ENCODE results near the gene ALOX12B. TPM values are rescaled to one million over a fixed set of nuclear protein-coding genes. Genes with fewer than 3 reads are reported as not detected.

The ALOX12B gene
- total and polyA plus RNA-seq, 2 experiments from 2014 or later: 0.16 to 1.4 TPM

DNA sequence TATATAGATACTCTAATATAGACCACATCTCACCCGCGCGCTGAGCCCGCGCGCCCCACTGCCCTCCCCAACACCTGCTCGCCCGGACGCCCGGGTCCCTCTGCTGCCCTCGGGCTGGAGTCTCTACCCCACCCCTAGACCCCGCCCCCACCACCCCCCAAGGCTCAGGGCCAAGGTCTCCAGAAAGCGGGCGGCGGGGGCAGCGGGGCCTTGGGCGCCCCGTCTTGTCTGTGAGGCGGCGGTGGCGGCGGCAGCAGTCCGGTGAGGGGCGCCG lies 33.8 kb upstream of the ALOX12B start (continued):
- TF ChIP-seq, protein P1, sequence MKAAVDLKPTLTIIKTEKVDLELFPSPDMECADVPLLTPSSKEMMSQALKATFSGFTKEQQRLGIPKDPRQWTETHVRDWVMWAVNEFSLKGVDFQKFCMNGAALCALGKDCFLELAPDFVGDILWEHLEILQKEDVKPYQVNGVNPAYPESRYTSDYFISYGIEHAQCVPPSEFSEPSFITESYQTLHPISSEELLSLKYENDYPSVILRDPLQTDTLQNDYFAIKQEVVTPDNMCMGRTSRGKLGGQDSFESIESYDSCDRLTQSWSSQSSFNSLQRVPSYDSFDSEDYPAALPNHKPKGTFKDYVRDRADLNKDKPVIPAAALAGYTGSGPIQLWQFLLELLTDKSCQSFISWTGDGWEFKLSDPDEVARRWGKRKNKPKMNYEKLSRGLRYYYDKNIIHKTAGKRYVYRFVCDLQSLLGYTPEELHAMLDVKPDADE (IDR thresholded peaks at IDR 0.05): no peak
- TF ChIP-seq, protein P2, sequence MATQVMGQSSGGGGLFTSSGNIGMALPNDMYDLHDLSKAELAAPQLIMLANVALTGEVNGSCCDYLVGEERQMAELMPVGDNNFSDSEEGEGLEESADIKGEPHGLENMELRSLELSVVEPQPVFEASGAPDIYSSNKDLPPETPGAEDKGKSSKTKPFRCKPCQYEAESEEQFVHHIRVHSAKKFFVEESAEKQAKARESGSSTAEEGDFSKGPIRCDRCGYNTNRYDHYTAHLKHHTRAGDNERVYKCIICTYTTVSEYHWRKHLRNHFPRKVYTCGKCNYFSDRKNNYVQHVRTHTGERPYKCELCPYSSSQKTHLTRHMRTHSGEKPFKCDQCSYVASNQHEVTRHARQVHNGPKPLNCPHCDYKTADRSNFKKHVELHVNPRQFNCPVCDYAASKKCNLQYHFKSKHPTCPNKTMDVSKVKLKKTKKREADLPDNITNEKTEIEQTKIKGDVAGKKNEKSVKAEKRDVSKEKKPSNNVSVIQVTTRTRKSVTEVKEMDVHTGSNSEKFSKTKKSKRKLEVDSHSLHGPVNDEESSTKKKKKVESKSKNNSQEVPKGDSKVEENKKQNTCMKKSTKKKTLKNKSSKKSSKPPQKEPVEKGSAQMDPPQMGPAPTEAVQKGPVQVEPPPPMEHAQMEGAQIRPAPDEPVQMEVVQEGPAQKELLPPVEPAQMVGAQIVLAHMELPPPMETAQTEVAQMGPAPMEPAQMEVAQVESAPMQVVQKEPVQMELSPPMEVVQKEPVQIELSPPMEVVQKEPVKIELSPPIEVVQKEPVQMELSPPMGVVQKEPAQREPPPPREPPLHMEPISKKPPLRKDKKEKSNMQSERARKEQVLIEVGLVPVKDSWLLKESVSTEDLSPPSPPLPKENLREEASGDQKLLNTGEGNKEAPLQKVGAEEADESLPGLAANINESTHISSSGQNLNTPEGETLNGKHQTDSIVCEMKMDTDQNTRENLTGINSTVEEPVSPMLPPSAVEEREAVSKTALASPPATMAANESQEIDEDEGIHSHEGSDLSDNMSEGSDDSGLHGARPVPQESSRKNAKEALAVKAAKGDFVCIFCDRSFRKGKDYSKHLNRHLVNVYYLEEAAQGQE (IDR thresholded peaks at IDR 0.05; ENCODE audit: unreplicated experiment): no peak

DNA sequence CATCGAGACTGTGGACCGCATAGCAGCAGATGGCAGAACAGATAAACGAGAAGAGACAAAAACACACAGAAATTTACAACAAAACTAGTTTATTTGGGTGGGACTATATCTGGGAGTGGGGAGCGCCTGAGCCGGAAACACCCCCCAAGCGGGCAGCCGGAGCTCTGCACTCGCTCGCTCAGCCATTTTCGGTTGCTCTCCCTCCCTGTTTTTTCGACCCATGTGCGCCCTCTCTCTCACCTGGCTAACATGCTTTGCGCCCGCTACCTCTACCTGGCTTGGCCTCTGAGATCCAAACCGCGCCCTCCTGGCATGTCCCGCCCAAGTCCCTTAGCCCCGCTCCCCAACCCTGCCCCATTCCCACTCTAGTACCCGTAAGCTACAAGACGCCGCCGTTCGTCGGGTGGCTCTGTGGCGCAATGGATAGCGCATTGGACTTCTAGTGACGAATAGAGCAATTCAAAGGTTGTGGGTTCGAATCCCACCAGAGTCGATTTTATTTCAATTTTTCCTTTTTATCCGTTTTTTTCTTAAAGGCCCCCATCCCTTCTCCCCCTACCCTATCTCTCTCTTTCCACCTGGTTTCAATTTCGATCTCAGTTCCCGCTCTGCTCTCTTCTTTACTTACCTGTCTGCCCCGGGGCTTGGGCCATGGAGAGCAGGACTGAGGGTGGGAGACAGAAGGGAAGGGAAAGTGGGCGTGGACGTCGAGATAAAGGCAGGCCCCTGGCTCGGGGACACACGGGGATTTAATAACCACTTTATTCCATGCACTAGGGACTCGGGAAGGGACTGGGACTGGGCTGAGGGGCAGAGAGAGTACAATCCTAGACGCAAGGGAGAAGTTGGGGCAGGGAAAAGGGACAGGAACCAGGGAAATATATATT lies 33.2 kb upstream of the ALOX12B start:
- Histone ChIP-seq H3K79me2 (replicated peaks; ENCODE audit: insufficient read depth) (no peaks in the 10 kb centered on the region), H3K4me1 (ENCODE audit: insufficient read depth) (peaks cover 26% of the 10 kb centered on the region), H2AFZ (no peak overlapping the region), H3K9me2 (ENCODE audit: insufficient read depth) (no peaks in the 10 kb centered on the region), H3K27me3 (ENCODE audit: insufficient read depth) (peaks cover 69% of the 10 kb centered on the region), H3K36me3 (ENCODE audit: insufficient read depth) (no peaks in the 10 kb centered on the region), H3K27ac (ENCODE audit: low read depth) (no peak overlapping the region), H3K4me2 (peak overlapping the region; percentile 94), H3K4me3 (peak overlapping the region; percentile 66), H3F3A (replicated peaks; ENCODE audit: low read depth) (peaks cover 10% of the 10 kb centered on the region; the same call in 1 of the 2 replicates), H4K20me1 (replicated peaks; ENCODE audit: insufficient read depth) (peaks cover 3% of the 10 kb centered on the region; the same call in 1 of the 2 replicates)
- Mint-ChIP-seq H3K36me3 (ENCODE audit: low read depth) (peaks cover 13% of the 10 kb centered on the region), H3K4me3 (peak overlapping the region; percentile 83), H3K27ac (peak overlapping the region; percentile 81; the same call in 1 of the 2 replicates), H3K9me3 (peaks cover 24% of the 10 kb centered on the region), H3K27me3 (ENCODE audit: insufficient read depth, low read depth, poor library complexity) (peaks cover 90% of the 10 kb centered on the region), H3K4me1 (peaks cover 21% of the 10 kb centered on the region)
- ATAC-seq: peak; percentile 9
- peak; percentile 90 for DNase-seq (ENCODE audit: low spot score)
- no peak for TF ChIP-seq ZNF114 (CRISPR knock-in tag; IDR thresholded peaks at IDR 0.05)
- TF ChIP-seq EZH2 (IDR thresholded peaks at IDR 0.05; ENCODE audit: low read depth, unreplicated experiment): peak; percentile 41
- TF ChIP-seq CREB1 (CRISPR knock-in tag; IDR thresholded peaks at IDR 0.05; ENCODE audit: low read depth): peak; percentile 70
- TF ChIP-seq, protein P3, sequence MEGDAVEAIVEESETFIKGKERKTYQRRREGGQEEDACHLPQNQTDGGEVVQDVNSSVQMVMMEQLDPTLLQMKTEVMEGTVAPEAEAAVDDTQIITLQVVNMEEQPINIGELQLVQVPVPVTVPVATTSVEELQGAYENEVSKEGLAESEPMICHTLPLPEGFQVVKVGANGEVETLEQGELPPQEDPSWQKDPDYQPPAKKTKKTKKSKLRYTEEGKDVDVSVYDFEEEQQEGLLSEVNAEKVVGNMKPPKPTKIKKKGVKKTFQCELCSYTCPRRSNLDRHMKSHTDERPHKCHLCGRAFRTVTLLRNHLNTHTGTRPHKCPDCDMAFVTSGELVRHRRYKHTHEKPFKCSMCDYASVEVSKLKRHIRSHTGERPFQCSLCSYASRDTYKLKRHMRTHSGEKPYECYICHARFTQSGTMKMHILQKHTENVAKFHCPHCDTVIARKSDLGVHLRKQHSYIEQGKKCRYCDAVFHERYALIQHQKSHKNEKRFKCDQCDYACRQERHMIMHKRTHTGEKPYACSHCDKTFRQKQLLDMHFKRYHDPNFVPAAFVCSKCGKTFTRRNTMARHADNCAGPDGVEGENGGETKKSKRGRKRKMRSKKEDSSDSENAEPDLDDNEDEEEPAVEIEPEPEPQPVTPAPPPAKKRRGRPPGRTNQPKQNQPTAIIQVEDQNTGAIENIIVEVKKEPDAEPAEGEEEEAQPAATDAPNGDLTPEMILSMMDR (conservative IDR thresholded peaks at IDR 0.05; ENCODE audit: low read depth in 2 of 2): peak; percentile 10 to 52; a peak in 3 of 4 replicates

Data from GM23338 (cell line).